Heart left ventricle (tissue), 13 donors: ENCODE results near the gene TM4SF20.

ENCODE experiments used
- POLR2A ChIP-seq, 2 donors: fragments of 450-650 bp; IDR thresholded peaks; one replicate each; pipeline ENCODE4 v1.6.1; 2017; ENCODE audit warnings: antibody characterized with exemption in 2 of 2, mild to moderate bottlenecking in 2 of 2, moderate library complexity in 2 of 2
- TF ChIP-seq, protein P1 (sequence below), 12 donors: fragments of 200-600 bp; sonication (generic) in 4 of 12; IDR thresholded peaks; one replicate each; pipeline versions ENCODE4 v1.5.0 to v1.8.0; 2018 to 2022; ENCODE audit warnings: antibody characterized with exemption in 12 of 12, mild to moderate bottlenecking in 5 of 12
- donor health status: ischemic (EF 13 %, LVEDD 7.1; RV severe dilation, severe dysfunction).
- donor health status: DM: no; HTN: yes; CAD: no.
- donor health status: DM: no; HTN: no; CAD: no.
- donor health status: ischemic (EF 25% LVEDD 6.9; RV normal size, moderate dysfunction).
- donor health status: ischemic (EF 25% LVEDD 5.7; RV mildly dilated, moderate dysfunction).
- donor health status: ischemic (EF 35%, LVEDD 5.7; RV mildly dilated, moderate dysfunction).
- donor health status: nonischemic (EF 11% LVEDD 7.7; RV severe dilation, severe dysfunction).
- donor health status: DM: yes; HTN: yes; CAD: no.
- donor health status: PGD.
- donor health status: ischemic (EF 29% LVEDD 5.4; RV normal size, mild dysfunction).
- donor health status: nonischemic (EF 23%, LVEDD 6.1; RV moderate dilation, normal function).

DNA sequence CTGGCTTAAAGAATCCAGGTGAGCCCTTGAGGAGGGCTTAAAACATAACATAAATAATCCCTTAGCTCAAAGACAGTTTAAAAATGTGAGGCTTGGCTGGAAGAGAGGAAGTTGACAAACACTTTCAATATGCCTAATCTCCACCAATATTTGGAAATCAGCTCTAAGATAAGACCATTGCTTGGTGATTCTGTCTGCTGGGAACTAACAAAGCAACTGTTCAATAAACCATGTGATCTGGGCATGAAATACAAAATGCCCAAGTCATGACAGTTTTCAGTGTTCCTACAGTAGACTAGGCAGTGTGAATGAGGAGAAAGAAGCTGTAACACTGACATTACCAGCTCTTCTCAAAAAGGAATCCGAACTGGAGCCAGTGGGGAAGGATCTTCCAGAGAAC, 43.4 kb downstream of the TM4SF20 start:
- no peak for TF ChIP-seq POLR2A (IDR thresholded peaks at IDR 0.05)
- TF ChIP-seq, protein P1, sequence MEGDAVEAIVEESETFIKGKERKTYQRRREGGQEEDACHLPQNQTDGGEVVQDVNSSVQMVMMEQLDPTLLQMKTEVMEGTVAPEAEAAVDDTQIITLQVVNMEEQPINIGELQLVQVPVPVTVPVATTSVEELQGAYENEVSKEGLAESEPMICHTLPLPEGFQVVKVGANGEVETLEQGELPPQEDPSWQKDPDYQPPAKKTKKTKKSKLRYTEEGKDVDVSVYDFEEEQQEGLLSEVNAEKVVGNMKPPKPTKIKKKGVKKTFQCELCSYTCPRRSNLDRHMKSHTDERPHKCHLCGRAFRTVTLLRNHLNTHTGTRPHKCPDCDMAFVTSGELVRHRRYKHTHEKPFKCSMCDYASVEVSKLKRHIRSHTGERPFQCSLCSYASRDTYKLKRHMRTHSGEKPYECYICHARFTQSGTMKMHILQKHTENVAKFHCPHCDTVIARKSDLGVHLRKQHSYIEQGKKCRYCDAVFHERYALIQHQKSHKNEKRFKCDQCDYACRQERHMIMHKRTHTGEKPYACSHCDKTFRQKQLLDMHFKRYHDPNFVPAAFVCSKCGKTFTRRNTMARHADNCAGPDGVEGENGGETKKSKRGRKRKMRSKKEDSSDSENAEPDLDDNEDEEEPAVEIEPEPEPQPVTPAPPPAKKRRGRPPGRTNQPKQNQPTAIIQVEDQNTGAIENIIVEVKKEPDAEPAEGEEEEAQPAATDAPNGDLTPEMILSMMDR (IDR thresholded peaks at IDR 0.05), result no peak
